NCI-H2196 treated with DMSO at 0.1 percent for 48 hours (cell line): ENCODE measurements around the gene HOXD3.

ENCODE experiments used
- DNase-seq: peaks from one replicate; lab custom pipeline; 2025; ENCODE audit not compliant: unreplicated experiment; lab: John Stamatoyannopoulos, UW

The HOXD3 gene

DNA sequence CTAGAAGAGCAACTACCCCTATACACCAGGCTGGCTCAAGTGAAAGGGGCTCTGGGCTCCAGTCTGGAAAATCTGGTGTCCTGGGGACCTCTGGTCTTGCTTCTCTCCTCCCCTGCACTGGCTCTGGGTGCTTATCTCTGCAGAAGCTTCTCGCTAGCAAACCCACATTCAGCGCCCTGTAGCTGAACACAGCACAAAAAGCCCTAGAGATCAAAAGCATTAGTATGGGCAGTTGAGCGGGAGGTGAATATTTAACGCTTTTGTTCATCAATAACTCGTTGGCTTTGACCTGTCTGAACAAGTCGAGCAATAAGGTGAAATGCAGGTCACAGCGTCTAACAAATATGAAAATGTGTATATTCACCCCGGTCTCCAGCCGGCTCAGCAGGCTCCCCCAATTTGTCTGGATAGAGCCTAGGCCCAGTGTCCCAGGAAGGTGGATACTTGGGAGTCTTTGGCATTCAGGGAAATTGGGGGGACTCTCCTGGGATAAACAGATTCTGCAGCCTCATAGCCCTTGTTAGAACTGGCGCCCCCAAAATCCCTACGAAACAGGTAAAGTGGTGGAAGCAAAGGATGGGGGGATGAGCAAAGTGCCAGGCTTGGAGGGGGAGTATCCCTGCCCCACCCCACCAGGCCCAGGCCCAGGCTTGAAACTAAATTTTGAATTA lies 8.2 kb upstream of the HOXD3 start:
- DNase-seq, result no peak

DNA sequence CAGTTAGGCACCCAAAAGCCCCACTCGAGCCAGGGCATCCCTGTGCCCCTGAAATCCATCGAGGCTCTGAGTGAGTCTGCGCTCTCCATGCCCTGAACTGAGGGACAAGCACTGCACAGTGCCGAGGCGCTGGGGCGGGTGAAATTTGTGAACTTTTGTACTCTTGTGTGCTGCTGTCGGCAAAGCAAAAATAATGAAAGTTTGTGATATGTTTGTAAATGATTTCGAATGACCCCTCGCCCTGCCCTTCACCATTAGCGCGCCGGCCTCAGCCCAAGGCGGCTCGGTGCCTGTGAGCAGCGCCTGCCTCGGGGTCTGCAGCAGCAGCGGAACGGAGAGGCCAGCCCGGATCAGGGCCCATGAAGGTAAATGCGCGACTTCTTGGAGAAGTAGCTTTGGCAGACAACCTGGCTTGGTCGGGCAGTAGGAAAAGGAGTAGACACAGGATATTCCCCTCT lies 7.6 kb upstream of the HOXD3 start:
- DNase-seq, result no peak

DNA sequence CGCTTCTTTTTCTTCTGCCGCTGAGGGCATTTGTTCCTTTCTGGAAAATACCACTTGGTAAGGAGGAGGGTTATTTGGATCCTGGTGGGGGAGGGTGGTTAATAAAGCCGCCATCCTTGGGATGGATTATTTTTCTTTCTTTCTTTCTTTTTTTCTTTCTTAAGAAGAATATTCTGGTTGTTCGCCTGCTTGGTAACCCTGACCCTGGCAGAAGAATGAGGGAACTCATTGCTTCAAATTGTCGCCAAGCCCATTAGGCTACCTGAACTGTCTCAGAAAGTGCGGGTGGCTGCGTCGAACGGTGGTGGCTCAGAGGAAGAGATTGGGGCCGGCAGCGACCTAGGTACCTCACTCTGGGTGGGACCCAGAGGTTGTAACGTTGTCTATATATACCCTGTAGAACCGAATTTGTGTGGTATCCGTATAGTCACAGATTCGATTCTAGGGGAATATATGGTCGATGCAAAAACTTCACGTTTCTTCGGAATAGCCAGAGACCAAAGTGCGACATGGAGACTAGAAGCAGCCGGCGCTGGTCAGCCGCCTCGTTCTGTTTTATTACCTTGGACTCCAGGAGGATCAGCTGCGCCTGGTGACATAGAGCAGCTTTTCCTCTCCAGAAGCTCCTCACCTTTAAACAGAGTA lies 7.0 kb upstream of the HOXD3 start:
- no peak for DNase-seq

DNA sequence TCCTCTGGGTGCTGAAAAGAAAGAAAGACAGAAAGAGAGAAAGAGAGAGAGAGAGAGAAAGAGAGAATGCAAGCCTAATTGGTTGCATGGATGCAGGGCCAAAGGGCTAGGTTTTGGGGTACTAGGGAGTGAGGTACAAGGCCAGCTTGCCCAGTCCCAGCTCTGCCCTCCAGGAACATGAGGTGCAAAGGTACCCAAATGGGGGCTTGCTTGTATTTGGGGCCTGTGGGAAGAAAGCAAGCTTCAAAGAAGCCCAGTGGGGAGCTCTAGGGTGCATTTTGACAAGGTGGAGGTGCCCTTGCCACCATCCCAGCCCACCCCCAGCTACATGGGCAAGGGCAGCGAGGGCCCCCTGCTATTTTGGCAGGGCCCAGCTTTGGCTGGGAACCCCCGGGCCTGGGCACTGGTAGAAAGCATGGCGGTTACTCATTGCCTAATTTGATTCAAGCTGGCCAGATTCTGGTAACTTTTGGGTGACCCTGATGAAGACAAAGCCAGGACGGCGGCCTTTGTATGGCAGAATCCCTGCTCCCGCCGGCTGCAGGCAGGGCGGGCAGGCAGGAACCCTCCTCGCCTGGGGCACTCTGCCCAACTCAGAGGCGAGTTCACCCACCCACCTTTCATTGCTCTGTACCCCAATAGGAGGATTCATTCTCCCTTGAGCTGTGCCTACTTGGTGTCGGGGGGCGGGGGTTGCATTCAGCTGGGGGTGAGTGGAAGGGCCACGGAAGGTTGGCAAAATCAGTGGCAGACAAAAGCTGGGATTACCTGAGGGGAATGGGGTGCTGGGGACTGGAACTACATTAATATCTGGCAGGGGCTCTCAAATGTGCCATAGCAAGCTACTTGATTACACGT lies 6.3 kb upstream of the HOXD3 start:
- DNase-seq, result no peak

DNA sequence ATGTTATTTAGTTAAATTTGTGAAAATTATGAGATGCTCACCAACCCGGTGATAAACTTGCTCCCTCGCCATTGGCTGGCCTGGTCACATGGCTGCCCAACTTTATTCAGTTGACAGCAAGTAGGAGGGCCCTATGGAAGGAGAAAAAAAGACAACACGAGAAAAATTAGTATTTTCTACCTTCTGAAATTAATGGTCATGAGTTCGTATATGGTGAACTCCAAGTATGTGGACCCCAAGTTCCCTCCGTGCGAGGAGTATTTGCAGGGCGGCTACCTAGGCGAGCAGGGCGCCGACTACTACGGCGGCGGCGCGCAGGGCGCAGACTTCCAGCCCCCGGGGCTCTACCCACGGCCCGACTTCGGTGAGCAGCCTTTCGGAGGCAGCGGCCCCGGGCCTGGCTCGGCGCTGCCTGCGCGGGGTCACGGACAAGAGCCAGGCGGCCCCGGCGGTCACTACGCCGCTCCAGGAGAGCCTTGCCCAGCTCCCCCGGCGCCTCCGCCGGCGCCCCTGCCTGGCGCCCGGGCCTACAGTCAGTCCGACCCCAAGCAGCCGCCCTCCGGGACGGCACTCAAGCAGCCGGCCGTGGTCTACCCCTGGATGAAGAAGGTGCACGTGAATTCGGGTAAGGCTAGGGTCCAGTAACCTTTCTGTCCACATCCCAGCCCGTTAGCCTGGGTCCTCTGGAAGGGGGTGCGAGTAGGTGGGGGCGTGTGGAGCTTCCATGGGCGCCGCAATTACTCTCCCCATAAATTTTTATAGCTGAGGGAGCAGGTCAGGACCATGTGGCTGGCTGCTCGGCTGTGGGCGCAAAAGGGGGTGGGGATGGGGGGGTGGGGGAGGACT lies 5.4 kb upstream of the HOXD3 start, which contains the start of gene HOXD4:
Gene HOXD4 (plus strand): TSS at position 109 of the 846 bp plus-strand sequence. CDS start 84 bp downstream, at position 193.
- no peak for DNase-seq

DNA sequence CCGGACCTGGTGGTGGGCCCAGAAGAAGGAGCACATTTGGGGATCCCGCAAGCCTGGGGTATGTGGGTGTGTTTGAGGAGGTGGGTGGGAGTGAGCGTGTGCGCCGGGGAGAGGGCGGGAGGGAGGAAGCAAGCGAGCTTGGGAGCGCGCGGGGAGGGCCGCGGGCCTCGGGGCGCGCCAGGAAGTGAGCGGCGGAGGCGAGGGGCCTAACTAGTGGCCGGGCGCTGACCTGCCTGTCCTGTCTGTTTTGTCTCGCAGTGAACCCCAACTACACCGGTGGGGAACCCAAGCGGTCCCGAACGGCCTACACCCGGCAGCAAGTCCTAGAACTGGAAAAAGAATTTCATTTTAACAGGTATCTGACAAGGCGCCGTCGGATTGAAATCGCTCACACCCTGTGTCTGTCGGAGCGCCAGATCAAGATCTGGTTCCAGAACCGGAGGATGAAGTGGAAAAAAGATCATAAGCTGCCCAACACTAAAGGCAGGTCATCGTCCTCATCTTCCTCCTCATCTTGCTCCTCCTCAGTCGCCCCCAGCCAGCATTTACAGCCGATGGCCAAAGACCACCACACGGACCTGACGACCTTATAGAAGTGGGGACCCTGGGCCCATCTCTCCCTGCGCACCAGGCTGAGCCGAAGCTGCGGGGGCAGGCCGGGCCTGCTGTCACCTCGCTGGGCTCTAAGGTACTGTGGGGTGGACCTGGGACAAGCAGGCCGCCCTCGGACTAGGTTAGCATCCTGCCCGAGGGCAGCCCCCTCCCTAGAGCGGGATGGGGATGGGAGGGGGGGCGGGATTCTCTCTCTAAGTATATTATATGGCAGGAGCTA lies 4.5 kb upstream of the HOXD3 start:
- DNase-seq, result no peak

DNA sequence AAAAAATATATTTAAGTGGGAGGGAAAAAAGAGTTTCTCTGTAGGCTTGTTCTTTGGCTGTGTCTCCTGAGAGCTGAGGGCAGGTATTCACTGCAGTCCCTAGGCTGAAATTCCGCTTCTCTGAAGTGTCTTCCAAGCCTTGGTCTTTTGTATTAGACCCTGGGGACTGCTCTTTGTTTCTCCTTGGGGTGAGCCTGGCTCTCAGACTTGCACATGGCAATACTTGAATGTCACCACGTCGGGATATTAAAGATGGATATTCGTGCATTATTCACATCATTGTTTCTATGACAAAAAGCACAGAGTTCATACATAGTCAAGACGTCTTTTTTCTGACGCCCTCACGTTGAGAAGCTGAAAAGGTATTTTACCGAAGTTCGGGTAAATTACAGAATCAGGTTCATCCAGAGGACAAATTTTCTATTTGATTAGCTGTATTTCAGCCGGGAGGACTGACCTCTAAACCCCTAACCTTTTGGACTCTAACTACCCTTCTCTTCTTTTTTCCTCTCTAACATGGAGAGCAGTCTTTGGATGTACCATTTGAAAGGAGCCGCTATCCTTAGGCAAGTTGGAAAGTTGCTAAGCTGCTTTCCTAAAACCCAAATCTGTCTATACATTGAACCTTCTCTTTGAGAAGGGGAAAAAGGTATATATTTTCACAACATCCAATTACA lies 2.4 kb upstream of the HOXD3 start:
- no peak for DNase-seq

DNA sequence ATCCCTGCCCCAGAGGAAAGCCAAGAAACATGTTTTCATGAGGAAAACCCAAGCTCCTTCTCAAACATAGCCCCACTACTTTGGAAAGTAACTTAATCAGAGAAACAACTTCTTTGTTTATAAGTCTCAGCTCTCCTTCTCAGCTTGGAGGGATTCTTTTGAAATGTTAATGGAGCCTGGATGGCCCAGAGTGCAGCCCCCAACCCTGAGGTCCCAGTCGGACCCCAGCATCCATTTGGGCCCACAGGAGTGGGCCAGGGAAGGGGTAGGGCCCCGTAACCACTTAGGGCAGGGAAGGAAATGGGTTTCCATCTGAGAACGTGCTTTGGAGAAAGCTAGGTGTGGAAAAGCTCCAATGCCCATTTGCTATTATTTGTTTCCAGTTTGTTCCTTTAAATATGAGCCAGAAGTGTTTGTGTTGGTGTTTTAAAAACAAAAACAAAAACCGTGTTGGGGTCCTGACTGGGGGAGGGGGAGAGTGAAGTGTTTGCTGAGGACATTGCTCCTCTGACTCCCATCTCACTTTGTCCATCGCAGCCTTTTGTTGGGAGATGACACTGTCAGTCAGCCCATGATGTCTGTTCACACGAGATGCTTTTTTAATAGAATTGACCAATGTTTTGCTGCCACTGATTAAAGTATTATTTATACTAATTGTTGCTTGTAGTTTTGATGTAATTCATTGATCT lies 1.6 kb upstream of the HOXD3 start:
- DNase-seq, result no peak

DNA sequence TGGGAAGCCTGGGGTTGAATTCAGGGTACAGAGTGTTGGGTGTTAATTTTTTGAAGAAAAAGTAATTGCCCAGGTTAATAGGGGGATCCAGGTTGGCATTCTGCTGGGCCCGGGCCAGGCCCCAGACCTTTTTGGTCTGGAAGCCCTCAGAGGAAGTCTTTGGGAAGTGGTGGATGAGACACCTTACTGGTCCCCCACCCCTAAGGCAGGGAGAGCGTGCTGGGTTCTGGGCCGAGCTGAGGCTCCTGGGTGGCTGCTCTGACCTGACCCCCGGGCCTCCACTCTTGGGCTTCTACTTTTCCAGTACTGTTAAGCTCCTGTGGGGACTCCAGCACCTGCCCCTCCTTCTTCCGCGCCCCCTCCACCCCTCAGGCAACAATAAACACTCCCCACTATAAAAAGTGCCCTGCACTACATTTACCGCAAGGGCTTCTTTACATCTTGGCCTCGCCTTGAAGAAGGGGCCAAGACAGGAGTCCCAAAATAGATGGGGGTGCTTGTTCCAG lies 753 bp upstream of the HOXD3 start:
- no peak for DNase-seq

DNA sequence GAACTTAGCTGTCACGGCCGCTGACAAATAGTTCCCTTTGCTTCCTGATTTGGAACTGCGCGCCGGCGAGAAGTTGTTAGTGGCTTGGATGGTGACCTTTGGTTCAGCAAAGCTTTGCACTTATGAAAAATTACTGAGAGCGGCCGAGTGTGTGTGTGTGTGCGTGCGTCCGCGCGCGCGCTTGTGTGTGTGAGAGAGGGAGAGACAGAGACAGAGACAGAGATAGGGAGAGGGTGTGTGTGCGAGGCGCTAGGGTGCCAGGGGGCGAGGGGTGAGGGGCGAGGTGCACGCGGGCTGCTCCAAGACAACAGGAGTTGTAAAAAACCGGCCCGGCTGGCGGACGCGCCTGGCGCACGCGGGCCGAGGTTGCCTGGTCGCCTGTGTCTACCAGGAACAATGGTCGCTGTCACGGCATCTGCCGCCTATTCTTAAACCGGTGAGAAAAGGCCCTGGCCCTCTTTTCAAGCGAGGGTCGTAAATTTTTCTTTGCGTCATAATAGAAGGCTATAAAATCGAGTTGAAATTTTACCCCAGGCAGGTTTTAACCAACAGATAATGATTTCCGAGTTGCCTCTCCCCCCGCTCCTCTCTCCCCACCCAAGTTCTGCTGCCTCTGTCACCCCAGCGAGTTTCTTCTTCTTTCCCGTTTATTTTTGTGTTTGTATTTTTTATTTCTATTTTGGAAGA lies 535 bp downstream of the HOXD3 start:
- no peak for DNase-seq

DNA sequence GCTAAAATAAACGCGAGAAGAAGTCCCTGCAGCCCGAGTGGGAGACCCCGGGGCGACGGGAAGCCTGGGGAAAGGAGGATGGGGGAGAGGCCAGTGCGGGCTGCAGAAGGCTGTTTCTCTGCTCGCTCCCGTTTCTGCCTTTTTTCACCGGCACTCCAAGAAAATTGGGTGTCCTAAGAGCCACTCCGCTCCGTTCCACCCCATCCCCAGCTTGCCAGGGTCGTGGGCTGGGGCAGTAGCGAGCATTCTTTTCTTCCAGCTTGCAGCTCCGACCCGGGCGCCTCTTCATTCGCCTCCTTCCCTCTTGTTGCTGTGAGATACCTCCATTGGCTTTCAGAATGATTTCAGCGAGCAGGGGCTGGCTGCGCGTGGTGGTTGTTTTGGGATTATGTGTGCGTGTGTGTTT lies 1.1 kb downstream of the HOXD3 start:
- DNase-seq, result no peak

DNA sequence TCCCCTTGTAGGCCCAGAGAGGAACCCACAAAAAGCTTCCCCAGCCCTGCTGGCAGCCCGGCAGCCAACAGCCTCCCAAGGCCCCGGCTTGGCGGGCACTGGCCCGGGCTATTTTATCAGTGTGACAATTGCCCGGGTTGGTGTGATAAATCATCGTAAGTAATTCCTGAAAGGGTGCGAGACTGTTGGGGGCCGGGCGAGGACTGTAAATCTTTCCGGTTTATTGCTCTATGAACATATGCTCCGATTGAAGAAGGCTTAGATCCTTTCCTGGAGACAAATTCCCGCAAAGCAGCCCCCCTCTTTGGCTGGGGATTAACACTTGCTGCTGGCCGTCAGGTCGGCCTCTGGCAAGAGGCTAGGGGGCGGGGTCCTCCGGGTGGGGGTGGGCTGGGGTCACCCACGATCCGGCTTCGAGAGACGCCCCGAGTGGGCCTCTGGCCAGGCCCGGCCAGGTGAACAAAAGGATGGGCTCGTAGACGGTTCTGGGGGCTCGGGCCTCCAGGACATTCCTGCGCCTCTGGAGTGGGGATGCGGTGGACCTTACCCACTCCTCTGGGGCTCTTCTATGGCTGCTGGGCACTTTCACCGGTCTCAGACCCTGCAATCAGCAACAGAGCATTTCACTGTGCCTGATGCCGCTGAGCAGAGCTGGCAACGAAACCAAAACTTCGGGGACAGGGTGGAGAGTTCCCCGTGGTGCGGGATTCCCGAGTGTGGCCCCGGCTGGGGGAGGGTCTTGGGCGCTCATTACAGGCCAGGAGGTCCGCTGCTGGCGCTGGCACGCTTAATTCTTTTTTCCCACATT lies 2.0 kb downstream of the HOXD3 start:
- DNase-seq, result no peak

DNA sequence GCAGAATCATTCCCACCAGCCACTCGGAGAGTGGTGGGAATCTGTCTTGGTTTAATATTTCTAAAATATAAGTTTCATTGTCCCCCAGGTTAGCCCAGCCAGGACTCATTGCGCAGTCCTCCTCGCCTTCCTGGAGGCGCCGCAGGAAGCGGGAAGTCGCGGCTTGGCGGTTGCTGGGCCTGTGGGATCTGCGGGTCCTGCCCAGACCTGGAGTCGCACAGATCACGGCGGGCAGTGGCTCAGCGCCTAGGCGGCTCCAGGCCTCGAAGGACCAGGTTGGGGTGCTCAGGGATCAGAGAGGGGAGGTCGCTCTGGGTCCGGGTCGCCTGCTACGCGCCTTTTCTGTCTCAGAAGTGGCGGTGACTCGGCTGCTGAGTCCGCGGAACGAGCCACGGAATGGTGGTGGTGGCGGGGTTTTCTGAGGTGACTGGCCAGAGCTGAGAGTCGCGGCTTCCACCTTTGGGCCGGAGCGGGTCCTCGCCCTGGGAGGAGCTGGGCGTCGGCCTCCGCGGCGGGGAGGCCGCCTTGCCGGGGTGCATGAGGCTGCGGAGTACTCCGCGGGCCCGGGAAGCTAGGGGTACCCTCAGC lies 2.6 kb downstream of the HOXD3 start:
- no peak for DNase-seq

DNA sequence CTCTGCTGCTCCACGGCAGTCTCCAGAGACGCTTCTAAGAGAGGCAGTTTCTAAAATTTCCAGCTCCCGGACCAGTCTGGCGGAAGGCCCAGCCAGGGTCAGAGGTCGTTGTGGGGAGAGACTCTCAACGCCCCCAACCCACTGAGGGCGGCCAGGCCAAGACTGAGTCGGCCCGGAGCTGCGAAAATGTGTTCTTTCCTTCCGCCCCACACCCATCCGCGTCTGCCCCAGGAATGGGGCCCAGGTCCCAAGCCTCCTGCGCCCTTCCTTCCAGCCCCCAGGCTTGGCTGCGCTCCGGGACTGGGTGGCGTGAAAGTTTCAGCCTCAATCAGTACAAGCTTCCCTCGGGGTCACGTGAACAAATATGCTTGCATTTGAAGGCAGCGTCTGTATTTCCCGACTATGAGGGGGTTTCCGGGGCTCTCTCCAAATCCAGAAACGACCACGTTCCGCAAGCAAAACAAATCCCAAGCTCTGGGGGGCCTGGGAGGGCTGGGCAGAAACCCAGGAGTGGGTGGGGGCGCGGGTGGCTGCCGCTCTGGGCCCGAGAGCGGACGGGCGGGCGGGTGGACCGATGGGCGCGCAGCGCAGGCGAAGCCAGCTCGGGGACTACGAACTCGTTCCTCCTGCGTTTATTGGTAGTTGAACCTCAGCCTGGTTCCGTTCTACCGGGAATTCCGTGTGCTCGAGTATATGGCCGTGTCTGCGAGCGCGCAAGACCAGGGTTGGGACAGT lies 3.3 kb downstream of the HOXD3 start:
- DNase-seq, result no peak

DNA sequence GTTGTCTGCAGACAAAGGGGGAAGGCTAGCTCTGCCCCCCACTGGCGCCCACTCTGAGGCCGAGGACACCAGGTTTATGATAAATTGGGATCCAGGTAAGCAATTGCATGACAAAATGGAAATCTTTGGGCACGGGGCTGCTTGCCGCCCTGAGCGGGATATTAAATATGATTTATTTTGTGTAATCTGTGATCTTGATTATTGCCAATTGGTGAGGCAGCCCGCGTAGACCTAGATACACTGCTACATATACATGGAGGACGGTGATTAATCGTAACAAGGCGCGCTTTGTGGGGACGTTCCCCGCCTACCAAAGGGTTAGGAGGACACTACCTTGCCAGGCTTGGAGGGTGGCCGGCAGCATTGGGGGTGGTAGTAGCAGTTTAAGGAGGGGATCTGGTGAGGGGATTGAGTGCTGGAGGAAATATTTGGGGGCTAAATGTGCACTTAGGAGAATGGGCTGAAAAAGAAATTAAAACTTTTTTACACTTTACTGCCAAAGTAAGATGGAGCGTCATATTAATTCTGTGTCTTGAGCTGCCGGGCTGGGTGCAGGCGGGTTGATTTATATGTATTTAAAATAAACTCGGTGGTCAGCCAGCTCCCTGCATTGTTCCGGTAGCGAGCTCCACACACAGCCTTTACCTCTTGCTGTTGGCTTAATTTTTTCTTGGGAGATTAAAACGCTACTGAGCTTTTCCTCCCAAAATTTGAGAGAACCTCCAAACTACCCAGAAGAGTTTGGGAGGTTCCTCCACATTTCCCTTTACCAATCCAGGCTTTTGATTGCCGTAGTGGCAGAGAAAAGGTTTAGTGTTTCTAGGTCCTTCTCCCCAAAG lies 4.1 kb downstream of the HOXD3 start:
- no peak for DNase-seq
